ENCODE data around the gene ZFAND5. TPM values are rescaled to one million over a fixed set of nuclear protein-coding genes. Genes with fewer than 3 reads are reported as not detected.
A peak's percentile ranks its signal among the peaks of the same experiment; 100 is the strongest.

ZFAND5 gene
- total and polyA plus RNA-seq, 2 of the 13 experiments (the other 11 are each of a cell fraction or from before 2014, with no cell fraction given) = 53.4 to 60.2 TPM

- TF ChIP-seq NR2F2 (IDR thresholded peaks at IDR 0.05; ENCODE audit: borderline replicate concordance, low read depth) (no peak), ZBTB20 (CRISPR knock-in tag; IDR thresholded peaks at IDR 0.05; ENCODE audit: borderline replicate concordance, low read depth) (no peak), FOXO1 (CRISPR knock-in tag; IDR thresholded peaks at IDR 0.05) (peak; percentile 67; the same call in 1 of the 2 replicates), ZNF775 (CRISPR knock-in tag; IDR thresholded peaks at IDR 0.05; ENCODE audit: borderline replicate concordance) (no peak), SP140L (CRISPR knock-in tag; IDR thresholded peaks at IDR 0.05; ENCODE audit: borderline replicate concordance) (no peak), ZNF784 (CRISPR knock-in tag; IDR thresholded peaks at IDR 0.05; ENCODE audit: borderline replicate concordance) (no peak), ZNF205 (CRISPR knock-in tag; IDR thresholded peaks at IDR 0.05) (no peak), FOXM1 (CRISPR knock-in tag; IDR thresholded peaks at IDR 0.05) (no peak), AFF4 (CRISPR knock-in tag; IDR thresholded peaks at IDR 0.05) (no peak), SUZ12 (IDR thresholded peaks at IDR 0.05; ENCODE audit: low read depth, low read length) (no peak), MNT (IDR thresholded peaks at IDR 0.05) (no peak), SMAD3 (CRISPR knock-in tag; IDR thresholded peaks at IDR 0.05) (peak; percentile 45; the same call in 1 of the 2 replicates), ZXDC (CRISPR knock-in tag; IDR thresholded peaks at IDR 0.05) (no peak), FOSL1 (CRISPR knock-in tag; IDR thresholded peaks at IDR 0.05; ENCODE audit: borderline replicate concordance) (peak; percentile 60; the same call in 1 of the 2 replicates), REPIN1 (CRISPR knock-in tag; IDR thresholded peaks at IDR 0.05; ENCODE audit: borderline replicate concordance, low read depth) (no peak), HDAC1 (CRISPR knock-in tag; IDR thresholded peaks at IDR 0.05) (no peak), ZNF652 (CRISPR knock-in tag; IDR thresholded peaks at IDR 0.05; ENCODE audit: borderline replicate concordance, low read depth) (no peak), TCF7 (IDR thresholded peaks at IDR 0.05; ENCODE audit: low read depth) (peak; percentile 58), ZBTB34 (CRISPR knock-in tag; IDR thresholded peaks at IDR 0.05) (no peak)
These were observed 31.5 kb upstream of the ZFAND5 start (continued) for GRCh38 chr9:72396247-72397091.

Measured in HepG2 (cell line).